ENCODE measurements around the gene BANP. TPM values are rescaled to one million over a fixed set of nuclear protein-coding genes. Genes with fewer than 3 reads are reported as not detected.

The BANP gene
- total and polyA plus RNA-seq, 2 of the 8 experiments (the other 6 are each of a cell fraction or from before 2014, with no cell fraction given), result 25.8 to 39.8 TPM

DNA sequence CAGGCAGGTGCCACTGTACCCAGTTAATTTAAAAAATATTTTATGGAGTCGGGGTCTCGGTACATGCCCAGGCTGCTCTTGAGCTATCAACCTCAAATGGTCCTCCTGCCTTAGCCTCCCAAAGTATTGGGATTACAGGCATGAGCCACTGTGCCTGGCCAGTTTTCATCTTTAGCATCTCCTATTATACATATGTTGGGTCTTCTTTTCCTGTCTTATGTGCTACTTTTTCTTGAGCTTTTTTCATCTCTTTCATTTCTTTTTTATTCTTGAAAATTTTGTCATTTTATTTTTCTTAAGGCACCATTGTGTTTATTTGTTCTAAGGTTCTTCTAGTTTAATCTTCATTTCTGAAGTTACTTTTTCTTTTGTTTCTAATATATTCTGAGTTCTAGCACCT, 20.7 kb downstream of the BANP start:
- DNase-seq (ENCODE audit: low read depth in 1 of 2, low spot score in 2 of 2), result no peak
- Histone ChIP-seq H3K23me2 (ENCODE audit: low read depth, low read length) (no peaks in the 10 kb centered on the region), H2BK120ac (replicated peaks; ENCODE audit: low read depth, low read length) (no peak overlapping the region), H3K4me3 (ENCODE audit: extremely low read depth in 1 of 4, insufficient read depth in 2 of 4, low read depth in 3 of 4, low read length in 4 of 4) (no peak overlapping the region), H3K79me1 (ENCODE audit: low read depth, low read length) (peaks cover 14% of the 10 kb centered on the region), H2BK12ac (ENCODE audit: low read depth, low read length) (no peak overlapping the region), H3K27ac (ENCODE audit: low read depth, low read length) (no peak overlapping the region), H3K14ac (ENCODE audit: insufficient read length) (no peak overlapping the region), H2BK20ac (ENCODE audit: low read length) (no peak overlapping the region), H2AK5ac (ENCODE audit: low read depth, low read length) (no peak overlapping the region), H3K36me3 (ENCODE audit: control insufficient read depth in 2 of 4, insufficient read depth in 4 of 4, low read length in 3 of 4) (0 out of 8 replicates have a peak, but pooled peaks cover 0 to 2% (median 0%) of the 10 kb centered on the region in 4 experiments), H4K91ac (replicated peaks; ENCODE audit: insufficient read length, low read length) (no peak overlapping the region), H4K20me1 (replicated peaks in 1 of 2; ENCODE audit: control insufficient read depth in 1 of 2, insufficient read depth in 2 of 2, low read length in 2 of 2) (peaks cover 0 to 2% of the 10 kb centered on the region in 2 experiments), H2AFZ (ENCODE audit: low read length) (no peak overlapping the region), H3K23ac (ENCODE audit: insufficient read length) (no peak overlapping the region), H3K18ac (ENCODE audit: extremely low read depth, low read length) (no peak overlapping the region), H2BK15ac (ENCODE audit: low read length) (no peak overlapping the region), H2BK5ac (ENCODE audit: low read depth, low read length) (no peak overlapping the region), H3K9me3 (ENCODE audit: insufficient read depth in 2 of 2, low read depth in 1 of 2, low read length in 1 of 2) (peaks cover 4 to 8% of the 10 kb centered on the region in 2 experiments; a peak in 3 of 4 replicates), H4K5ac (ENCODE audit: insufficient read length, low read depth, low read length) (no peak overlapping the region), H3K4ac (replicated peaks; ENCODE audit: insufficient read length, low read depth, low read length) (no peak overlapping the region), H3K4me1 (replicated peaks in 1 of 4; ENCODE audit: control insufficient read depth in 3 of 4, insufficient read depth in 4 of 4, low read length in 3 of 4) (no peaks in the 10 kb centered on the region), H3K4me2 (ENCODE audit: insufficient read depth in 1 of 2, low read depth in 2 of 2, low read length in 2 of 2) (no peak overlapping the region), H3K9ac (replicated peaks in 1 of 4; ENCODE audit: extremely low read depth in 1 of 4, low read depth in 3 of 4, low read length in 3 of 4) (no peak overlapping the region), H3K27me3 (replicated peaks in 1 of 4; ENCODE audit: control insufficient read depth in 3 of 4, extremely low read depth in 1 of 4, insufficient read depth in 3 of 4, low read length in 3 of 4) (no peaks in the 10 kb centered on the region), H3K79me2 (ENCODE audit: control insufficient read depth in 1 of 2, insufficient read depth in 2 of 2, low read length in 2 of 2) (peaks cover 9 to 85% of the 10 kb centered on the region in 2 experiments), H3K56ac (replicated peaks; ENCODE audit: insufficient read length, low read depth, low read length) (no peak overlapping the region), H4K8ac (ENCODE audit: extremely low read depth, insufficient read depth, low read length) (no peak overlapping the region)
- WGBS, 2 experiments (ENCODE audit: extremely low coverage in 1 of 2, insufficient coverage in 1 of 2, insufficient read length in 1 of 2, insufficient replicate concordance in 2 of 2, low coverage in 1 of 2, low lambda C conversion rate in 2 of 2, missing lambda C conversion rate in 1 of 2), result 94% methylated on average over 2 of the region's 2 CpGs; no CpG with 5 or more reads in 1 of the 2 experiments
- no peak for FAIRE-seq
- ChIA-PET CTCF (ENCODE audit: partially characterized antibody) (interaction anchor here (1.5 kb wide), 1 partner anchor 13 kb away, joined by 3 read pairs; no protein-coding TSS in a partner anchor), POLR2A (ENCODE audit: partially characterized antibody) (interaction anchor here (0.8 to 1.5 kb wide), 2 partner anchors 12 to 21 kb away, joined by 3 to 5 read pairs; partner anchors contain the start of gene BANP)
- TF ChIP-seq TAF7 (optimal IDR thresholded peaks at IDR 0.05; ENCODE audit: borderline replicate concordance, low read depth, low read length) (no peak), POLR2A (IDR thresholded peaks at IDR 0.05; ENCODE audit: control extremely low read depth in 1 of 2, low read depth in 2 of 2, low read length in 2 of 2) (no peak), BACH1 (IDR thresholded peaks at IDR 0.05; ENCODE audit: low read length) (no peak), JUN (IDR thresholded peaks at IDR 0.05; ENCODE audit: low read depth, low read length) (no peak), CHD1 (IDR thresholded peaks at IDR 0.05; ENCODE audit: low read depth, low read length) (no peak), TCF12 (IDR thresholded peaks at IDR 0.05; ENCODE audit: low read depth, low read length) (no peak), HDAC6 (IDR thresholded peaks at IDR 0.05; ENCODE audit: low read depth, low read length) (no peak), POU5F1 (IDR thresholded peaks at IDR 0.05; ENCODE audit: low read depth, low read length) (no peak)
- TF ChIP-seq, protein P1, sequence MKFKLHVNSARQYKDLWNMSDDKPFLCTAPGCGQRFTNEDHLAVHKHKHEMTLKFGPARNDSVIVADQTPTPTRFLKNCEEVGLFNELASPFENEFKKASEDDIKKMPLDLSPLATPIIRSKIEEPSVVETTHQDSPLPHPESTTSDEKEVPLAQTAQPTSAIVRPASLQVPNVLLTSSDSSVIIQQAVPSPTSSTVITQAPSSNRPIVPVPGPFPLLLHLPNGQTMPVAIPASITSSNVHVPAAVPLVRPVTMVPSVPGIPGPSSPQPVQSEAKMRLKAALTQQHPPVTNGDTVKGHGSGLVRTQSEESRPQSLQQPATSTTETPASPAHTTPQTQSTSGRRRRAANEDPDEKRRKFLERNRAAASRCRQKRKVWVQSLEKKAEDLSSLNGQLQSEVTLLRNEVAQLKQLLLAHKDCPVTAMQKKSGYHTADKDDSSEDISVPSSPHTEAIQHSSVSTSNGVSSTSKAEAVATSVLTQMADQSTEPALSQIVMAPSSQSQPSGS (IDR thresholded peaks at IDR 0.05; ENCODE audit: low read length), result no peak
